ENCODE measurements around the gene PAQR7. TPM values are rescaled to one million over a fixed set of nuclear protein-coding genes. Genes with fewer than 3 reads are reported as not detected.

PAQR7 gene
- total RNA-seq, 3 donors from 2014 or later (not counting 1 experiment from before 2014, with no cell fraction given): 2.9 to 3.6 (median 3.0) TPM

DNA sequence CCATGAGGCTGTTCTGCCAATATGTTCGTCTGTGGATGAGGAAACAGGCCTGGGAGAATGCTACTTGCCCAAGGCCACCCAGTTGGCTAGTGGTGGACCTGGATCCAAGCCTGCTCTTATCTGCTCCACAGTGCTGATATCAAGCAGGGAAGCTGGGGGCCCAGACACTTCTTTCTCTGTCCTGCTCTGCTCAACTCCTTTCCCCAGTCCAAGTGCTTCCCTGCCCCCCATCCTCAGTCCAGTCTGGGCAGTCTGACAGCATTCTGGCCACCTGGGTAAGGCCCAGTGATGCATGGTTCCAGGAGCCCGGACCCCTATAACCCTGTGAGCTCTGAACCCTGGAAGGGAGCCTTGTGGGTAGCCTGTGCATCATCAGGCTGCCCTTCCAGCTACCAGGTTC, 4.2 kb upstream of the PAQR7 start:
- H3K4me3 Mint-ChIP-seq: no peak overlapping the region
- no peaks in the 10 kb centered on the region for H3K36me3 Mint-ChIP-seq
- no peak overlapping the region for H3K27ac Mint-ChIP-seq
- no peak for ATAC-seq
- Histone ChIP-seq H3K4me3 (ENCODE audit: low read length) (no peak overlapping the region), H3K4me1 (ENCODE audit: control insufficient read depth, insufficient read depth, low read length) (peaks cover 13% of the 10 kb centered on the region), H3K36me3 (ENCODE audit: control insufficient read depth, insufficient read depth, low read length) (no peaks in the 10 kb centered on the region), H3K27ac (ENCODE audit: low read length) (no peak overlapping the region), H3K9me3 (ENCODE audit: control insufficient read depth, insufficient read depth, low read length) (no peaks in the 10 kb centered on the region), H3K27me3 (ENCODE audit: control insufficient read depth, insufficient read depth, low read length) (no peaks in the 10 kb centered on the region)
- H3K27me3 Mint-ChIP-seq (ENCODE audit: low read depth in 2 of 2): no peaks in the 10 kb centered on the region
- DNase-seq: no peak
- WGBS (ENCODE audit: insufficient coverage): 80% methylated on average over 2 of the region's 2 CpGs
- no peaks in the 10 kb centered on the region for H3K9me3 Mint-ChIP-seq
- peaks cover 0 to 16% of the 10 kb centered on the region in 2 donors for H3K4me1 Mint-ChIP-seq
- intact Hi-C loops (cut with micrococcal nuclease): no loop called here
- TF ChIP-seq, protein P1, sequence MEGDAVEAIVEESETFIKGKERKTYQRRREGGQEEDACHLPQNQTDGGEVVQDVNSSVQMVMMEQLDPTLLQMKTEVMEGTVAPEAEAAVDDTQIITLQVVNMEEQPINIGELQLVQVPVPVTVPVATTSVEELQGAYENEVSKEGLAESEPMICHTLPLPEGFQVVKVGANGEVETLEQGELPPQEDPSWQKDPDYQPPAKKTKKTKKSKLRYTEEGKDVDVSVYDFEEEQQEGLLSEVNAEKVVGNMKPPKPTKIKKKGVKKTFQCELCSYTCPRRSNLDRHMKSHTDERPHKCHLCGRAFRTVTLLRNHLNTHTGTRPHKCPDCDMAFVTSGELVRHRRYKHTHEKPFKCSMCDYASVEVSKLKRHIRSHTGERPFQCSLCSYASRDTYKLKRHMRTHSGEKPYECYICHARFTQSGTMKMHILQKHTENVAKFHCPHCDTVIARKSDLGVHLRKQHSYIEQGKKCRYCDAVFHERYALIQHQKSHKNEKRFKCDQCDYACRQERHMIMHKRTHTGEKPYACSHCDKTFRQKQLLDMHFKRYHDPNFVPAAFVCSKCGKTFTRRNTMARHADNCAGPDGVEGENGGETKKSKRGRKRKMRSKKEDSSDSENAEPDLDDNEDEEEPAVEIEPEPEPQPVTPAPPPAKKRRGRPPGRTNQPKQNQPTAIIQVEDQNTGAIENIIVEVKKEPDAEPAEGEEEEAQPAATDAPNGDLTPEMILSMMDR (IDR thresholded peaks at IDR 0.05): no peak

DNA sequence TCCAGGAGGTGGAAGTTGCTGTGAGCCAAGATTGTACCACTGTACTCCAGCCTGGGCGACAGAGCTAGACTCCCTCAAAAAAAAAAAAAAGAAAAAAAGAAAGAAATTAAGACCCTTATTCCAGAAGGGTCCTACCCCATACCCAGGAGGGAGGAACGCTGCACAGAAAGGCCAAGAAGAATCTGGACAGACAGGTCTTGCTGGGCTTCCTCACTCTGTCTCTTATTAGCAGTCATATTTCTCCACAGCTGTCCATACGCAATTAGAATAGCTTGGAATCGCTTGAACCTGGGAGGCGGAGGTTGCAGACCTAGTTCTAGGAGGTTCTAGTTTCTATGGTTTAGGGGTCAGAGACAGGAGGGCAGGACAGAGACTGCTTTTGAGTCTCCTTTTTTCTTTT, 3.2 kb upstream of the PAQR7 start:
- no peak overlapping the region for H3K4me3 Mint-ChIP-seq
- H3K27me3 Mint-ChIP-seq (ENCODE audit: low read depth in 2 of 2): no peaks in the 10 kb centered on the region
- H3K4me1 Mint-ChIP-seq: peaks cover 0 to 16% of the 10 kb centered on the region in 2 donors
- Histone ChIP-seq H3K27ac (ENCODE audit: low read length) (no peak overlapping the region), H3K4me3 (ENCODE audit: low read length) (no peak overlapping the region), H3K36me3 (ENCODE audit: control insufficient read depth, insufficient read depth, low read length) (no peaks in the 10 kb centered on the region), H3K4me1 (ENCODE audit: control insufficient read depth, insufficient read depth, low read length) (peaks cover 18% of the 10 kb centered on the region), H3K9me3 (ENCODE audit: control insufficient read depth, insufficient read depth, low read length) (no peaks in the 10 kb centered on the region), H3K27me3 (ENCODE audit: control insufficient read depth, insufficient read depth, low read length) (no peaks in the 10 kb centered on the region)
- H3K36me3 Mint-ChIP-seq: no peaks in the 10 kb centered on the region
- DNase-seq (no peak), ATAC-seq (no peak)
- TF ChIP-seq, protein P1 (IDR thresholded peaks at IDR 0.05): no peak
- 95% methylated on average over 5 of the region's 5 CpGs for WGBS (ENCODE audit: insufficient coverage)
- no peaks in the 10 kb centered on the region for H3K9me3 Mint-ChIP-seq
- intact Hi-C loops (cut with micrococcal nuclease): no loop called here
- no peak overlapping the region for H3K27ac Mint-ChIP-seq

GRCh38 chr1:25877155-25877554, 1.6 kb upstream of the PAQR7 start:
- Mint-ChIP-seq H3K27me3 (ENCODE audit: low read depth in 2 of 2) (no peaks in the 10 kb centered on the region), H3K36me3 (no peaks in the 10 kb centered on the region), H3K27ac (no peak overlapping the region), H3K9me3 (no peaks in the 10 kb centered on the region), H3K4me1 (peaks cover 0 to 16% of the 10 kb centered on the region in 2 donors), H3K4me3 (no peak overlapping the region)
- 100% methylated on average over 1 of the region's 2 CpGs for WGBS (ENCODE audit: insufficient coverage)
- Histone ChIP-seq H3K4me3 (ENCODE audit: low read length) (no peak overlapping the region), H3K27ac (ENCODE audit: low read length) (no peak overlapping the region), H3K27me3 (ENCODE audit: control insufficient read depth, insufficient read depth, low read length) (no peaks in the 10 kb centered on the region), H3K9me3 (ENCODE audit: control insufficient read depth, insufficient read depth, low read length) (no peaks in the 10 kb centered on the region), H3K4me1 (ENCODE audit: control insufficient read depth, insufficient read depth, low read length) (peaks cover 18% of the 10 kb centered on the region), H3K36me3 (ENCODE audit: control insufficient read depth, insufficient read depth, low read length) (no peaks in the 10 kb centered on the region)
- intact Hi-C loops (cut with micrococcal nuclease): no loop called here
- DNase-seq: no peak
- ATAC-seq: no peak
- TF ChIP-seq, protein P1 (IDR thresholded peaks at IDR 0.05): no peak

- TF ChIP-seq, protein P1 (IDR thresholded peaks at IDR 0.05): no peak
- Mint-ChIP-seq H3K9me3 (no peaks in the 10 kb centered on the region), H3K27ac (peak overlapping the region in 1 of 2 donors; percentile 86), H3K36me3 (no peaks in the 10 kb centered on the region), H3K27me3 (ENCODE audit: low read depth in 2 of 2) (no peaks in the 10 kb centered on the region), H3K4me1 (peaks cover 0 to 16% of the 10 kb centered on the region in 2 donors), H3K4me3 (peak overlapping the region; percentile 37)
- H3K27ac ChIP-seq (ENCODE audit: low read length): no peak overlapping the region
- H3K36me3 ChIP-seq (ENCODE audit: control insufficient read depth, insufficient read depth, low read length): no peaks in the 10 kb centered on the region
- WGBS (ENCODE audit: insufficient coverage): 83% methylated on average over 2 of the region's 2 CpGs
- H3K27me3 ChIP-seq (ENCODE audit: control insufficient read depth, insufficient read depth, low read length): no peaks in the 10 kb centered on the region
- no peak for DNase-seq
- intact Hi-C loops (cut with micrococcal nuclease): no loop called here
- H3K4me3 ChIP-seq (ENCODE audit: low read length): no peak overlapping the region
- peaks cover 18% of the 10 kb centered on the region for H3K4me1 ChIP-seq (ENCODE audit: control insufficient read depth, insufficient read depth, low read length)
- no peaks in the 10 kb centered on the region for H3K9me3 ChIP-seq (ENCODE audit: control insufficient read depth, insufficient read depth, low read length)
- no peak for ATAC-seq
Observed at GRCh38 chr1:25876693-25877077, 1.2 kb upstream of the PAQR7 start.
